Erythroblast (primary cell): ENCODE measurements around the gene F11.

Source experiments
- GATA1 ChIP-seq: IDR thresholded peaks from 2 replicates; pipeline ENCODE4 v1.6.1; 2011; ENCODE audit warnings: low read depth, mild to moderate bottlenecking, control low read depth, low read length, moderate library complexity
- POLR2A ChIP-seq: IDR thresholded peaks from 2 replicates; pipeline ENCODE4 v1.6.1; 2011; ENCODE audit warnings: mild to moderate bottlenecking, low read length

DNA sequence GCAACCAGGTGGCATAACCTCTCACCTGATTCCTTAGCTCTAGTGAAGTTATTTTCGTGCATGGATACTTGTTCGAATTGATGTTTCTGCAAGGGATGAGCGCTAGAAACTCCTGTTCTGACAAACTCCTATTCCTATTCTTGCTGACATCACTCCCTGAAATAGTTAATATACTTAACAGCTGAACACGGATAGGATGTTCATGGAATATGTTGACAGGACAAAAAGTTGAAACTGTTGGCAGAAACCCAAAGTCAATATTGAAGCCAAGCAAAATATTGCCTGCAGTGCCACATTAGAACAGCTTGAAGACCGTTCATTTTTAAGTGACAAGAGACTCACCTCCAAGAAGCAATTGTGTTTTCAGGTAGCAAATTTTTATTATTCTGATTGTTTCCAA lies 38.8 kb upstream of the F11 start, which contains the start of gene KLKB1:
- no peak for TF ChIP-seq POLR2A
- TF ChIP-seq GATA1 = no peak
